ENCODE measurements around the gene SASH1. TPM values are rescaled to one million over a fixed set of nuclear protein-coding genes. Genes with fewer than 3 reads are reported as not detected.

Gene SASH1
- total RNA-seq, 4 donors from 2014 or later: 132 to 238 (median 160) TPM

DNA sequence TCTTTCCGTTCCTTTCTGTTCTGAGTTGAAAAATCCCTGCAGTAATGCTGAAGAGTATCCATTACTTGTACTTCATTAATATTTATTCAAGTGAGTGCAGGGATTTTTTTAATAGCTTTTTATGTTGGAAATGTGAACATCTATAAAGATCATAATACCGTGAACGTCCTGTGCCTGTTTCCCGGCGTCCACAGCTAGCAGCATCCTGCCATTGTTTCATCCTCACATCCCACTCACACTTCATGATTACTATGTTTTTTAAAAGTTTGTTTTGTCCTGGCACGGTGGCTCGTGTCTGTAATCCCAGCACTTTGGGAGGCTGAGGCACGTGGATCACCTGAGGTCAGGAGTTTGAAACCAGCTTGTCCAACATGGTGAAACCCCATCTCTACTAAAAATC, 54.3 kb downstream of the SASH1 start:
- H3K27ac ChIP-seq: peak overlapping the region in 2 of 4 donors; percentile 80 to 83
- no peak for DNase-seq (ENCODE audit: low spot score in 2 of 2)
- H3K27me3 ChIP-seq: no peaks in the 10 kb centered on the region
- 72 to 81% methylated on average over 8 of the region's 8 CpGs for WGBS, 2 donors
- H3K4me1 ChIP-seq: peaks cover 0 to 46% (median 1%) of the 10 kb centered on the region in 4 donors
- TF ChIP-seq EP300 (IDR thresholded peaks at IDR 0.05) (peak in 1 of 2 donors; percentile 15), POLR2A (IDR thresholded peaks at IDR 0.05) (no peak)
- TF ChIP-seq, protein P1, sequence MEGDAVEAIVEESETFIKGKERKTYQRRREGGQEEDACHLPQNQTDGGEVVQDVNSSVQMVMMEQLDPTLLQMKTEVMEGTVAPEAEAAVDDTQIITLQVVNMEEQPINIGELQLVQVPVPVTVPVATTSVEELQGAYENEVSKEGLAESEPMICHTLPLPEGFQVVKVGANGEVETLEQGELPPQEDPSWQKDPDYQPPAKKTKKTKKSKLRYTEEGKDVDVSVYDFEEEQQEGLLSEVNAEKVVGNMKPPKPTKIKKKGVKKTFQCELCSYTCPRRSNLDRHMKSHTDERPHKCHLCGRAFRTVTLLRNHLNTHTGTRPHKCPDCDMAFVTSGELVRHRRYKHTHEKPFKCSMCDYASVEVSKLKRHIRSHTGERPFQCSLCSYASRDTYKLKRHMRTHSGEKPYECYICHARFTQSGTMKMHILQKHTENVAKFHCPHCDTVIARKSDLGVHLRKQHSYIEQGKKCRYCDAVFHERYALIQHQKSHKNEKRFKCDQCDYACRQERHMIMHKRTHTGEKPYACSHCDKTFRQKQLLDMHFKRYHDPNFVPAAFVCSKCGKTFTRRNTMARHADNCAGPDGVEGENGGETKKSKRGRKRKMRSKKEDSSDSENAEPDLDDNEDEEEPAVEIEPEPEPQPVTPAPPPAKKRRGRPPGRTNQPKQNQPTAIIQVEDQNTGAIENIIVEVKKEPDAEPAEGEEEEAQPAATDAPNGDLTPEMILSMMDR (IDR thresholded peaks at IDR 0.05): no peak
- no peak overlapping the region for H3K4me3 ChIP-seq
- H3K36me3 ChIP-seq: no peaks in the 10 kb centered on the region
- no peaks in the 10 kb centered on the region for H3K9me3 ChIP-seq

DNA sequence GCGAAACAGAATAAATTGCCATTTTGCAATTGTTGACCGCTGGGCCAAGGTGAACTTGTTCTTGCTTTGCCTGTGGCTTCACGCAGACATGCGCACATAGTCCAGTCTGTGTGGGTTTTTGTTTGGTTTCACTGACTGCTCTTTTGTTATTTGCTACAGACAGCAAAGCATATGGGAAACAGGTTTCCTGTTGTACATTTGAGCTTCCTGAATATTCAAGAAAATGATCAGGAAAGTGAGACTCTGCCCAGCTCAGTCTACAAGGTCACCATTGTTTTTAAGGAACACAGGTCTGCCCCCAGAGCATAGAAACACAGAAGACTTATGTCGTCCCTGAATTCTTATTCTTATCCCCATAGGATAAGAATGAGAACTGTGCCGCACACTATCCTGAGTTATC, 55.6 kb downstream of the SASH1 start:
- peaks cover 0 to 46% (median 1%) of the 10 kb centered on the region in 4 donors for H3K4me1 ChIP-seq
- TF ChIP-seq EP300 (IDR thresholded peaks at IDR 0.05): no peak
- TF ChIP-seq, protein P1 (IDR thresholded peaks at IDR 0.05): no peak
- TF ChIP-seq POLR2A (IDR thresholded peaks at IDR 0.05): no peak
- DNase-seq (ENCODE audit: low spot score in 2 of 2): no peak
- H3K9me3 ChIP-seq: no peaks in the 10 kb centered on the region
- H3K27me3 ChIP-seq: no peaks in the 10 kb centered on the region
- no peaks in the 10 kb centered on the region for H3K36me3 ChIP-seq
- 48 to 50% methylated on average over 6 of the region's 6 CpGs for WGBS, 2 donors
- H3K27ac ChIP-seq: peak overlapping the region in 3 of 4 donors; percentile 8 to 83 (median 80)
- no peak overlapping the region for H3K4me3 ChIP-seq

DNA sequence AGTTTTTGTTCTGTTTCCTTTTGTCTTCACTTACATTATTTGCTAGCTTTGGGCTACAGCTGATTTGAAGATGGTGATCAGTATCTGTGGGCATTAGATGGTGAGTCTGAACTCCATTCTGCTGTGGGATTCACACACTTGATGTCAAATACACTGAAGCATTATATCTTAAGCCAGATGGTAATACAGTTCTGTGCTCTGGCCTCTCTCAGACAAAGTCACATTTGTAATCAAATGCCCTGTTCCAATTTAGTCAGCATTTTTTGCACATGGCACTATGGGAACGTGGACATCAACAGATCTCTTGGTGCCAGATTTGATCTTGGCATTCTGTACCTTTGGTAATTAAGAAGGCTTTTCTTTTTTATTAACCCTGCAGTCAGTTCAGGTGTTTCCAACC, 56.0 kb downstream of the SASH1 start:
- no peaks in the 10 kb centered on the region for H3K27me3 ChIP-seq
- H3K27ac ChIP-seq: peak overlapping the region in 2 of 4 donors; percentile 80 to 83
- no peak for DNase-seq (ENCODE audit: low spot score in 2 of 2)
- H3K4me3 ChIP-seq: no peak overlapping the region
- TF ChIP-seq EP300 (IDR thresholded peaks at IDR 0.05): peak in 1 of 2 donors; percentile 15
- TF ChIP-seq POLR2A (IDR thresholded peaks at IDR 0.05): no peak
- 24 to 32% methylated on average over 1 of the region's 1 CpG for WGBS, 2 donors
- no peaks in the 10 kb centered on the region for H3K9me3 ChIP-seq
- no peaks in the 10 kb centered on the region for H3K36me3 ChIP-seq
- peaks cover 0 to 50% (median 1%) of the 10 kb centered on the region in 4 donors for H3K4me1 ChIP-seq

DNA sequence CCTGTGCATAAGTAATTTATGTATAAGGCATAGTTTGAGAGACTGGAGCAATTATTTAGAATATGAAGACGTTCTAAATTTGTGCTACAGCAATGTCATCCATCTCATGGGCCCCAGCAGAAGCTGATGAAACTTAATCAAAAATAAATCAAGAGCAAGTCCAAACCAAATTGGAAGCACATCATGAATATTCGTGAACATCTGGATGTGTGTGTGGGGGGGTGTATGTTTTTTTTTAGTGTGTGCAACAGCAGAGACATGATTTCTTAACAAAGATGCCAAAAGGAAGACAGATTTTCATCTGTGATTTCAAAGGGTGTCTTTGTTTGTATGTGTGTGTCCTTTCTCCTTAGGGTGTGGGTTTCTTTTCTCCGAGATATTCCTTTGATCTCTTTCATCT, 58.9 kb downstream of the SASH1 start:
- no peak for TF ChIP-seq EP300 (IDR thresholded peaks at IDR 0.05)
- TF ChIP-seq, protein P1 (IDR thresholded peaks at IDR 0.05): no peak
- no peak for TF ChIP-seq POLR2A (IDR thresholded peaks at IDR 0.05)

DNA sequence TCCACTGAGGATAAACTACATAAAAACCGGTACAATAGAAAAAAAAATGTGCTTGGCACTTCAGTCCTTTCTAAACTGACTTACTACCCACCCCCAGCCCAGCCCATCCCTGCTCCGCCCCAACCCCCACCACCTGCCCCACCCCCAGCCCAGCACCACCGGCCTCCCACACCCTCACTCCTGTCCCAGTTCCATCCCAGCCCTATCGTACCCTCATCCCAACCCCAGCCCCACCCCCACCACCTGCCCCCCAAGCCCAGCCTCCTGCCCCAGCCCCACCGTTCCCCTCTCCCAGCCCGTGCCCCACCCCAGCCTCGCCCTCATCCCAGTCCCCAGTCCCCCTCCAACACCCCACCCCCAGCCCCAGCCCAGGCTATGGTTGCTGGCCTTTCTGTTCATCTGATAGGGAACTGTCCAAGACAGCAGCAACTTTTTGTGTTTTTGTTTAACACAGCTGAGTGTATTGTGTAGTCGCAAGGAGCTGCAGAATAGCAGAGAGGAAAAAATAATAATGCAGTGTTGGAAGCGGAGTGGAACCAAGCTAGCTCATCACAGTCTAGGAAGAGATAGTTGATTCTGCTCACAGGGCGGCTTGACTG, 61.9 kb downstream of the SASH1 start:
- H3K27ac ChIP-seq: peak overlapping the region in 3 of 4 donors; percentile 5 to 84 (median 73)
- peaks cover 0 to 6% (median 0%) of the 10 kb centered on the region in 4 donors for H3K9me3 ChIP-seq

More for the DNA sequence above, 58.9 kb downstream of the SASH1 start:
- no peaks in the 10 kb centered on the region for H3K36me3 ChIP-seq
- no peak for DNase-seq (ENCODE audit: low spot score in 2 of 2)
- H3K4me3 ChIP-seq: no peak overlapping the region
- WGBS, 2 donors: 47 to 59% methylated on average over 3 of the region's 3 CpGs
- H3K27ac ChIP-seq: no peak overlapping the region
- peaks cover 0 to 53% (median 1%) of the 10 kb centered on the region in 4 donors for H3K4me1 ChIP-seq
- H3K9me3 ChIP-seq: no peaks in the 10 kb centered on the region
- no peaks in the 10 kb centered on the region for H3K27me3 ChIP-seq

More for the DNA sequence above, 61.9 kb downstream of the SASH1 start:
- WGBS, 2 donors: 47 to 64% methylated on average over 9 to 10 of the region's 10 CpGs
- no peaks in the 10 kb centered on the region for H3K27me3 ChIP-seq
- DNase-seq (ENCODE audit: low spot score in 2 of 2): no peak
- peaks cover 0 to 41% (median 0%) of the 10 kb centered on the region in 4 donors for H3K4me1 ChIP-seq
- no peak overlapping the region for H3K4me3 ChIP-seq
- H3K36me3 ChIP-seq: no peaks in the 10 kb centered on the region
- TF ChIP-seq POLR2A (IDR thresholded peaks at IDR 0.05) (no peak), EP300 (IDR thresholded peaks at IDR 0.05) (no peak)
- TF ChIP-seq, protein P1 (IDR thresholded peaks at IDR 0.05): no peak

Measured in tibial nerve (tissue), 4 donors.